Transverse colon (tissue), 4 donors: ENCODE data around the gene ATP8B4. TPM values are rescaled to one million over a fixed set of nuclear protein-coding genes. Genes with fewer than 3 reads are reported as not detected.

ENCODE experiments used
- DNase-seq: peaks from one replicate; pipeline ENCODE4 v3.0.0-alpha.2; 2019
- H3K27ac ChIP-seq, 4 donors: fragments of 200-600 bp; sonication (generic); 2 replicates each; pipeline ENCODE4 v1.5.1; 2016 to 2018; ENCODE audit warnings: inconsistent platforms in 4 of 4
- H3K27me3 ChIP-seq: fragments of 200-600 bp; sonication (generic); 2 replicates; pipeline ENCODE4 v1.5.1; 2017; ENCODE audit warnings: inconsistent platforms
- H3K36me3 ChIP-seq, 4 donors: fragments of 200-600 bp; sonication (generic); 2 replicates each; pipeline ENCODE4 v1.5.1; 2017 to 2019; ENCODE audit warnings: inconsistent platforms in 4 of 4
- H3K4me1 ChIP-seq, 4 donors: fragments of 200-600 bp; sonication (generic); 2 replicates each; pipeline ENCODE4 v1.5.1; 2017 to 2020; ENCODE audit warnings: inconsistent platforms in 4 of 4
- H3K4me3 ChIP-seq, 4 donors: fragments of 200-600 bp; sonication (generic); 1 replicate in 1 of 4; 2 replicates in 3 of 4; pipeline versions ENCODE4 v1.5.1 to v1.6.1; 2017 to 2019; ENCODE audit warnings: inconsistent platforms in 4 of 4
- H3K9me3 ChIP-seq, 2 donors: fragments of 200-600 bp; sonication (generic); 2 replicates each; pipeline ENCODE4 v1.5.1; 2017 to 2019; ENCODE audit warnings: inconsistent platforms in 2 of 2
- CTCF ChIP-seq, 5 experiments: fragments of 200-600 bp in 3 of 5; fragments of 450-650 bp in 2 of 5; sonication (generic) in 3 of 5; IDR thresholded peaks; 1 replicate in 2 of 5; 2 replicates in 3 of 5; pipeline ENCODE4 v1.5.1; 2016 to 2017; ENCODE audit warnings: antibody characterized with exemption in 5 of 5, inconsistent platforms in 3 of 5, mild to moderate bottlenecking in 2 of 5, moderate library complexity in 1 of 5
- EP300 ChIP-seq: sonication (generic); formaldehyde crosslinking; IDR thresholded peaks from one replicate; pipeline ENCODE4 v1.6.1; 2017; ENCODE audit warnings: antibody characterized with exemption, low read depth
- POLR2A ChIP-seq: fragments of 450-650 bp; IDR thresholded peaks from one replicate; pipeline ENCODE4 v1.6.1; 2016; ENCODE audit warnings: antibody characterized with exemption, mild to moderate bottlenecking, moderate library complexity
- POLR2AphosphoS5 ChIP-seq, 3 donors: sonication (generic); formaldehyde crosslinking; IDR thresholded peaks; one replicate each; pipeline ENCODE4 v1.6.1; 2016; ENCODE audit warnings: antibody characterized with exemption in 3 of 3
- WGBS, 2 donors: methylation state at CpG; one replicate each; pipeline ENCODE4 v1.1.5; 2018; ENCODE audit warnings: low coverage in 1 of 2; 5-methylcytosine and 5-hydroxymethylcytosine counted together
- in situ Hi-C, 4 donors: fragments of 200-750 bp; cut with MboI; loops; one replicate each; pipeline versions ENCODE4 v1.15.0 to v1.15.1; 2017; ENCODE audit warnings: low sequenced_read_pairs in 3 of 4, low pct_ligation_motif_present in 1 of 4, low pct_unique_long_range_greater_than_20kb in 1 of 4
- intact Hi-C: fragments of 100-400 bp; cut with DNase I; formaldehyde crosslinking; loops from one replicate; pipeline ENCODE4 v1.15.1; 2023; ENCODE audit warnings: low total_unique reads
- total RNA-seq, 4 donors: library from RNA; depleted of rRNA; stranded (reverse); fragments of >200 nt; gene quantifications; one replicate each; pipeline ENCODE4 v1.1.0, GENCODE V29; 2016

The ATP8B4 gene
- total RNA-seq, 4 donors from 2014 or later, result 6.2 to 26.2 (median 8.5) TPM

DNA sequence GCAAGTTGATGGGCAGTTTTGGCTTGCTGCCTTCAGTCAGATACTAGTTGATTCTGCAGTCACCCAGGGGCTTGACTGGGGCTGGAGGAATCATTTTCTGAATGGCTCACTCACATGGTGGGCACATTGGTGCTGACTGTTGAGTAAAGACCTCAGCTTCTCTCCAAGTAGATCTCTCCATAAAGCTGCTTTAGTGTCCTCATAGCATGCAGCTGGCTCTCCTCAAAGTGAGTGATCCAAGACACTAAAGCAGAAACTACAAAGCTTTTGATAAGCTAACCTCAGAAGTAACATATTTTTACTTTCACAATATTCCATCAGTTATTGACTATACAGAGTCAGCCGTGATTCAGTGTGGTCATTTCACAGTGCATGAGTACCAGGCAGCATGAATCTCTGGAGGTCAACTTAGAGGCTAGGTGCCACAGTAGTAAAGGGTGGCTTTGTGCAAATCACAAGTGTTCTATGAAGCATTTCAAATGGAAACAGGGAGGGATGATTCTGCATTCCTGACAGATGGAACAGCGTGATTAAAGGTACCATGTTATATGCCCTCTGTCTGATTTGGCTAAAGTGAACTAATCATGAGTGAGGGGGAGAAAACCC lies 24.3 kb upstream of the ATP8B4 start:
- H3K4me1 ChIP-seq, result peaks cover 0 to 6% (median 0%) of the 10 kb centered on the region in 4 donors
- no peak overlapping the region for H3K4me3 ChIP-seq
- no peak for DNase-seq
- no peaks in the 10 kb centered on the region for H3K27me3 ChIP-seq
- no peaks in the 10 kb centered on the region for H3K36me3 ChIP-seq
- no peak overlapping the region for H3K27ac ChIP-seq
- no peaks in the 10 kb centered on the region for H3K9me3 ChIP-seq
- in situ Hi-C loops (loop anchor here (10.0 to 25.0 kb wide), 5 partner anchors 731 to 1281 kb away; partner anchors contain the start of gene FGF7 (in 1 of the 4)), intact Hi-C loops (no loop called here)
- TF ChIP-seq CTCF (IDR thresholded peaks at IDR 0.05) (no peak), POLR2A (no peak), POLR2AphosphoS5 (IDR thresholded peaks at IDR 0.05) (no peak), EP300 (no peak)
- WGBS, 2 donors, result 87% methylated on average over 2 of the region's 2 CpGs; no CpG with 5 or more reads in 1 of the 2 donors

GRCh38 chr15:50141856-50142255 lies 22.8 kb upstream of the ATP8B4 start:
- H3K9me3 ChIP-seq, result no peaks in the 10 kb centered on the region
- intact Hi-C loops (no loop called here), in situ Hi-C loops (loop anchor here (10.0 to 25.0 kb wide), 5 partner anchors 730 to 1280 kb away; partner anchors contain the start of gene FGF7 (in 1 of the 4))
- H3K4me3 ChIP-seq, result no peak overlapping the region
- no peak overlapping the region for H3K27ac ChIP-seq
- TF ChIP-seq EP300 (no peak), CTCF (IDR thresholded peaks at IDR 0.05) (no peak), POLR2AphosphoS5 (IDR thresholded peaks at IDR 0.05) (no peak), POLR2A (no peak)
- no peaks in the 10 kb centered on the region for H3K36me3 ChIP-seq
- DNase-seq, result no peak
- 85 to 94% methylated on average over 4 to 5 of the region's 5 CpGs for WGBS, 2 donors
- peaks cover 0 to 6% (median 0%) of the 10 kb centered on the region in 4 donors for H3K4me1 ChIP-seq
- no peaks in the 10 kb centered on the region for H3K27me3 ChIP-seq

DNA sequence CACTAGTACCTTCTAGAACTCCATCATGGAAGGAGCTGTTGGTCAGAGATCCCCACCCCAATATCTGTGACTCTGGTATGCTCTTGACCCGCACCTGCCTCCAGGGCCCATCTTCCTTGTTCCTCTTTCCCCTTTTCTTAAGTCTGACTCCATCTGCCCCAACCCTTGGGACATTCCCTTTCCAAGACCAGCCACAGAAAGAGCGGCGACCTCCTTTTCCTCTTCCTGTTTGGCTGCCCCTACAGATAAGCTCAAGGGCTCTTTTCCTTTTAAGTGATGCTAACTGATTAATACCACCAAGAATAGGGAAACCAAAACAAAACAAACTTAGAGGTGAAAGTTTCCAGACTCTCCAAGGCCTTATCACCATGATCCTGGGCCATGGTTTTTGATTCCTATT lies 21.9 kb upstream of the ATP8B4 start:
- 56 to 84% methylated on average over 2 to 3 of the region's 3 CpGs for WGBS, 2 donors
- H3K36me3 ChIP-seq, result no peaks in the 10 kb centered on the region
- H3K4me3 ChIP-seq, result no peak overlapping the region
- H3K9me3 ChIP-seq, result no peaks in the 10 kb centered on the region
- DNase-seq, result no peak
- no peak for TF ChIP-seq EP300
- no peaks in the 10 kb centered on the region for H3K27me3 ChIP-seq
- peaks cover 0 to 6% (median 0%) of the 10 kb centered on the region in 4 donors for H3K4me1 ChIP-seq
- H3K27ac ChIP-seq, result no peak overlapping the region
- intact Hi-C loops, result no loop called here
- in situ Hi-C loops, result loop anchor here (10.0 to 25.0 kb wide), 5 partner anchors 729 to 1279 kb away; partner anchors contain the start of gene FGF7 (in 1 of the 4)

- H3K4me1 ChIP-seq, result peaks cover 0 to 2% (median 0%) of the 10 kb centered on the region in 4 donors
- no peak for DNase-seq
- no peaks in the 10 kb centered on the region for H3K27me3 ChIP-seq
- no peak overlapping the region for H3K27ac ChIP-seq
- H3K9me3 ChIP-seq, result no peaks in the 10 kb centered on the region
- in situ Hi-C loops (loop anchor here (10.0 to 25.0 kb wide), 5 partner anchors 728 to 1278 kb away; partner anchors contain the start of gene FGF7 (in 1 of the 4)), intact Hi-C loops (no loop called here)
- H3K4me3 ChIP-seq, result no peak overlapping the region
- WGBS, 2 donors, result 0% methylated on average over 1 of the region's 1 CpG
- TF ChIP-seq EP300 (no peak), POLR2A (no peak), POLR2AphosphoS5 (IDR thresholded peaks at IDR 0.05) (no peak), CTCF (IDR thresholded peaks at IDR 0.05) (no peak)
- H3K36me3 ChIP-seq, result no peaks in the 10 kb centered on the region
Observed at GRCh38 chr15:50140098-50140497, 21.1 kb upstream of the ATP8B4 start.
